ENCODE measurements around the gene ARID3C.
A peak's percentile ranks its signal among the peaks of the same experiment; 100 is the strongest.

ARID3C gene

GRCh38 chr9:34606190-34606589 is 22.7 kb downstream of the ARID3C start:
- no peak for DNase-seq (ENCODE audit: low read depth)
- TF ChIP-seq CTCF (IDR thresholded peaks at IDR 0.05; ENCODE audit: low read depth, low read length, missing control alignments): no peak
- no peak overlapping the region for H3K4me3 ChIP-seq (ENCODE audit: low read depth, low read length)

- DNase-seq (ENCODE audit: low read depth): peak; percentile 31
- H3K4me3 ChIP-seq (ENCODE audit: low read depth, low read length): no peak overlapping the region
- TF ChIP-seq CTCF (IDR thresholded peaks at IDR 0.05; ENCODE audit: low read depth, low read length, missing control alignments): peak; percentile 94
Observed at GRCh38 chr9:34603610-34604231, 25.1 kb downstream of the ARID3C start.

GRCh38 chr9:34601937-34602573 is 26.8 kb downstream of the ARID3C start:
- no peak for DNase-seq (ENCODE audit: low read depth)
- no peak for TF ChIP-seq CTCF (IDR thresholded peaks at IDR 0.05; ENCODE audit: low read depth, low read length, missing control alignments)

GRCh38 chr9:34600908-34601307 is 28.0 kb downstream of the ARID3C start:
- TF ChIP-seq CTCF (IDR thresholded peaks at IDR 0.05; ENCODE audit: low read depth, low read length, missing control alignments): no peak
- no peak for DNase-seq (ENCODE audit: low read depth)
- no peak overlapping the region for H3K4me3 ChIP-seq (ENCODE audit: low read depth, low read length)

More at GRCh38 chr9:34601937-34602573, 26.8 kb downstream of the ARID3C start:
- no peak overlapping the region for H3K4me3 ChIP-seq (ENCODE audit: low read depth, low read length)

- H3K4me3 ChIP-seq (ENCODE audit: low read depth, low read length): no peak overlapping the region
- TF ChIP-seq CTCF (IDR thresholded peaks at IDR 0.05; ENCODE audit: low read depth, low read length, missing control alignments): no peak
- DNase-seq (ENCODE audit: low read depth): no peak
Observed at GRCh38 chr9:34599546-34599945, 29.3 kb downstream of the ARID3C start.

GRCh38 chr9:34594177-34594576 is 34.7 kb downstream of the ARID3C start:
- no peak for DNase-seq (ENCODE audit: low read depth)
- no peak overlapping the region for H3K4me3 ChIP-seq (ENCODE audit: low read depth, low read length)
- no peak for TF ChIP-seq CTCF (IDR thresholded peaks at IDR 0.05; ENCODE audit: low read depth, low read length, missing control alignments)
